Fibroblast of lung (primary cell): Measurements from ENCODE around the gene CASKIN1. TPM values are rescaled to one million over a fixed set of nuclear protein-coding genes. Genes with fewer than 3 reads are reported as not detected.

Experiments used
- DNase-seq, 2 donors: peaks; one replicate each; pipeline versions ENCODE4 v3.0.0 to v3.0.0-alpha.2; 2010; ENCODE audit warnings: low read depth in 2 of 2
- H2AFZ ChIP-seq: 2 replicates; pipeline ENCODE4 v1.5.1; 2012; ENCODE audit warnings: low read length, control low read depth, inconsistent platforms
- H3K27ac ChIP-seq: 2 replicates; pipeline ENCODE4 v1.5.1; 2011; ENCODE audit warnings: low read length, control low read depth; ENCODE audit not compliant: insufficient read depth
- H3K27me3 ChIP-seq: 2 replicates; pipeline ENCODE4 v1.5.1; 2011; ENCODE audit warnings: mild to moderate bottlenecking, low read length; ENCODE audit not compliant: control insufficient read depth, insufficient read depth
- H3K36me3 ChIP-seq: 2 replicates; pipeline ENCODE4 v1.5.1; 2011; ENCODE audit warnings: low read length; ENCODE audit not compliant: control insufficient read depth, insufficient read depth
- H3K4me1 ChIP-seq: 2 replicates; pipeline ENCODE4 v1.5.1; 2011; ENCODE audit warnings: low read length; ENCODE audit not compliant: control insufficient read depth, insufficient read depth; ENCODE audit errors: extremely low read depth
- H3K4me2 ChIP-seq: 2 replicates; pipeline ENCODE4 v1.5.1; 2011; ENCODE audit warnings: low read length, control low read depth; ENCODE audit not compliant: insufficient read depth; ENCODE audit errors: extremely low read depth
- H3K4me3 ChIP-seq, 4 experiments: fragments of 200-600 bp in 1 of 4; sonication (generic) in 1 of 4; replicated peaks in 1 of 4; 2 replicates each; pipeline ENCODE4 v1.5.1; 2011 to 2016; ENCODE audit warnings: low read length in 4 of 4, low read depth in 3 of 4, mild to moderate bottlenecking in 3 of 4, control low read depth in 2 of 4, inconsistent platforms in 1 of 4, mixed read lengths in 1 of 4; ENCODE audit not compliant: insufficient read depth in 1 of 4; ENCODE audit errors: control extremely low read depth in 1 of 4
- H3K79me2 ChIP-seq: 2 replicates; pipeline ENCODE4 v1.5.1; 2012; ENCODE audit warnings: mild to moderate bottlenecking, low read length, inconsistent platforms; ENCODE audit not compliant: control insufficient read depth, insufficient read depth
- H3K9ac ChIP-seq: 2 replicates; pipeline ENCODE4 v1.5.1; 2011; ENCODE audit warnings: mild to moderate bottlenecking, low read length, control low read depth; ENCODE audit not compliant: insufficient read depth
- H3K9me3 ChIP-seq: 2 replicates; pipeline ENCODE4 v1.5.1; 2012; ENCODE audit warnings: low read depth, low read length; ENCODE audit not compliant: control insufficient read depth, insufficient read depth
- H4K20me1 ChIP-seq: 2 replicates; pipeline ENCODE4 v1.5.1; 2011; ENCODE audit warnings: low read length; ENCODE audit not compliant: control insufficient read depth, insufficient read depth; ENCODE audit errors: extremely low read depth
- CTCF ChIP-seq, 2 donors: IDR thresholded peaks in 1 of 2; conservative IDR thresholded peaks in 1 of 2; 1 replicate in 1 of 2; 2 replicates in 1 of 2; pipeline ENCODE4 v1.5.1; 2011 to 2012; ENCODE audit warnings: low read length in 2 of 2, control low read depth in 1 of 2, inconsistent platforms in 1 of 2, low read depth in 1 of 2, mild to moderate bottlenecking in 1 of 2
- EZH2 ChIP-seq: IDR thresholded peaks from 2 replicates; pipeline ENCODE4 v1.5.1; 2012; ENCODE audit warnings: low read length, control low read depth, mild to moderate bottlenecking; ENCODE audit errors: missing control alignments
- polyA plus RNA-seq, 2 donors: library from polyadenylated mRNA; depleted of rRNA in 1 of 2; stranded (reverse) in 1 of 2; unstranded in 1 of 2; fragments of >200 nt; gene quantifications; 2 replicates each; pipeline ENCODE4 v1.2.1, GENCODE V29; 2011 to 2012; ENCODE audit warnings: missing spikeins in 1 of 2
- total RNA-seq: library from RNA; depleted of rRNA; stranded (reverse); fragments of >200 nt; gene quantifications from 2 replicates; pipeline ENCODE4 v1.2.1, GENCODE V29; 2014

The CASKIN1 gene
- total and polyA plus RNA-seq, 2 donors (not counting 1 experiment from before 2014, with no cell fraction given): 0.01 to 0.17 TPM

GRCh38 chr16:2210009-2210332 is 13.6 kb upstream of the CASKIN1 start:
- peaks cover 25% of the 10 kb centered on the region for H3K79me2 ChIP-seq
- no peak for DNase-seq

GRCh38 chr16:2209258-2210008 is 13.0 kb upstream of the CASKIN1 start:
- no peak overlapping the region for H3K9ac ChIP-seq
- no peak overlapping the region for H3K27ac ChIP-seq
- H3K4me1 ChIP-seq: peaks cover 9% of the 10 kb centered on the region
- TF ChIP-seq EZH2 (no peak), CTCF (conservative IDR thresholded peaks at IDR 0.05 in 1 of 2, IDR thresholded peaks at IDR 0.05 in 1 of 2; ENCODE audit: low read depth in 1 of 2, low read length in 2 of 2) (no peak)
- no peak for DNase-seq
- H3K79me2 ChIP-seq: peaks cover 25% of the 10 kb centered on the region
- H3K4me2 ChIP-seq: no peak overlapping the region
- no peaks in the 10 kb centered on the region for H4K20me1 ChIP-seq
- H3K4me3 ChIP-seq: no peak overlapping the region
- H3K36me3 ChIP-seq: peaks cover 27% of the 10 kb centered on the region
- H3K9me3 ChIP-seq: no peaks in the 10 kb centered on the region
- no peak overlapping the region for H2AFZ ChIP-seq
- H3K27me3 ChIP-seq: no peaks in the 10 kb centered on the region

More at GRCh38 chr16:2210009-2210332, 13.6 kb upstream of the CASKIN1 start:
- Histone ChIP-seq H3K4me1 (peaks cover 9% of the 10 kb centered on the region), H3K36me3 (peaks cover 27% of the 10 kb centered on the region), H3K9ac (no peak overlapping the region), H3K9me3 (no peaks in the 10 kb centered on the region), H4K20me1 (no peaks in the 10 kb centered on the region), H3K27me3 (no peaks in the 10 kb centered on the region), H3K4me2 (no peak overlapping the region), H2AFZ (no peak overlapping the region), H3K27ac (no peak overlapping the region), H3K4me3 (no peak overlapping the region)
- TF ChIP-seq EZH2 (no peak), CTCF (conservative IDR thresholded peaks at IDR 0.05 in 1 of 2, IDR thresholded peaks at IDR 0.05 in 1 of 2; ENCODE audit: low read depth in 1 of 2, low read length in 2 of 2) (no peak)

DNA sequence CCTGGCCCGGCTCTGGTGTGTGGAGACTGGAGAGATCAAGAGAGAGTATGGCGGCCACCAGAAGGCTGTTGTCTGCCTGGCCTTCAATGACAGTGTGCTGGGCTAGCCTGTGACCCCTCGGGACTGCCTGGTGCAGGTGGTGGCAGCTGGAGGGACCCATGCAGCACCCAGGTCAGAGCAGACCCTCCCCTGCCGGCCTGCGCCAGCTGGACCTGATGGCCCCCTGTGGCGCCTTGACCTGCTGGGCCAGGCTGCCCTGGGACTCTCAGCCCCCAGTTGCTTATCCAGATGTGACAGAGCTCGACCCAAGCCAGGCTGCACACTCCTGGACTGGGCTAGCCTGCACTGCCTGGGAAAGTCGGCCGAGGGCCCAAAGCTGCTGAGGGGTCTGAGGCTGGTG is 12.4 kb upstream of the CASKIN1 start:
- Histone ChIP-seq H3K79me2 (peaks cover 20% of the 10 kb centered on the region), H3K4me2 (no peak overlapping the region), H3K9ac (no peak overlapping the region), H3K9me3 (no peaks in the 10 kb centered on the region), H4K20me1 (no peaks in the 10 kb centered on the region), H3K4me3 (no peak overlapping the region), H3K36me3 (peaks cover 27% of the 10 kb centered on the region), H3K4me1 (peaks cover 9% of the 10 kb centered on the region), H3K27ac (no peak overlapping the region), H2AFZ (no peak overlapping the region), H3K27me3 (no peaks in the 10 kb centered on the region)
- DNase-seq: no peak
- TF ChIP-seq EZH2 (no peak), CTCF (conservative IDR thresholded peaks at IDR 0.05 in 1 of 2, IDR thresholded peaks at IDR 0.05 in 1 of 2; ENCODE audit: low read depth in 1 of 2, low read length in 2 of 2) (no peak)
